PC-9 (cell line): ENCODE measurements around the gene PNPLA3.

Experiments used
- EZH2 ChIP-seq: fragments of 200-600 bp; sonication (generic); IDR thresholded peaks from 2 replicates; pipeline ENCODE4 v1.8.0; 2017; ENCODE audit warnings: antibody characterized with exemption, low read depth
- TF ChIP-seq, protein P1 (sequence below): fragments of 200-600 bp; sonication (generic); conservative IDR thresholded peaks from 2 replicates; pipeline ENCODE4 v1.6.1; 2017; ENCODE audit warnings: mixed run types, antibody characterized with exemption, mild to moderate bottlenecking, moderate library complexity

DNA sequence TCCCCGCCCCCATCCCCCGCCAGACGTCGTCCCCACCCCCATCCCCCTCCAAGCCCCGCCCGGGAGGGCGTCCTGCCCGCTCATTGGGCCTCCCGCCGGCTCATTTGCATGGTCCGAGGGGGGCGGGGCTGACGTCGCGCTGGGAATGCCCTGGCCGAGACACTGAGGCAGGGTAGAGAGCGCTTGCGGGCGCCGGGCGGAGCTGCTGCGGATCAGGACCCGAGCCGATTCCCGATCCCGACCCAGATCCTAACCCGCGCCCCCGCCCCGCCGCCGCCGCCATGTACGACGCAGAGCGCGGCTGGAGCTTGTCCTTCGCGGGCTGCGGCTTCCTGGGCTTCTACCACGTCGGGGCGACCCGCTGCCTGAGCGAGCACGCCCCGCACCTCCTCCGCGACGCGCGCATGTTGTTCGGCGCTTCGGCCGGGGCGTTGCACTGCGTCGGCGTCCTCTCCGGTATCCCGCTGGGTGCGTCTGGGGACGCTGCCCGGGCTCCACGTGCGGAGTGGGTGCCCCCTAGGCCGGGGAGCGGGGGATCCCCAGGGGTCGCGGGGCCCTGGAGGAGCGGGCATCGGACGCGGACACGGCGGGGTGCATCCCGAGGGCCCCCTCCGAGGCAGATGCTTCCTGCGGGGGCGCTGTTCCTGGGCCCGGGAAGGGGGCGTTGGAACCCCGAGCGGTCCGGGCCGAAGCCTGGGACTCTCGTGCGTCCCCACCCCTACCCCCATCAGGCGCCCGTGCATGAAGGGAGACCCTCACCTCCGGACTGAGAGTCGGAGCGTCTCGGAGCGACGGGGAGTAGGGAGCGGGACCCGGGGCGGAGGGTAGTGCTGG is at the start of gene PNPLA3:
- TF ChIP-seq, protein P1, sequence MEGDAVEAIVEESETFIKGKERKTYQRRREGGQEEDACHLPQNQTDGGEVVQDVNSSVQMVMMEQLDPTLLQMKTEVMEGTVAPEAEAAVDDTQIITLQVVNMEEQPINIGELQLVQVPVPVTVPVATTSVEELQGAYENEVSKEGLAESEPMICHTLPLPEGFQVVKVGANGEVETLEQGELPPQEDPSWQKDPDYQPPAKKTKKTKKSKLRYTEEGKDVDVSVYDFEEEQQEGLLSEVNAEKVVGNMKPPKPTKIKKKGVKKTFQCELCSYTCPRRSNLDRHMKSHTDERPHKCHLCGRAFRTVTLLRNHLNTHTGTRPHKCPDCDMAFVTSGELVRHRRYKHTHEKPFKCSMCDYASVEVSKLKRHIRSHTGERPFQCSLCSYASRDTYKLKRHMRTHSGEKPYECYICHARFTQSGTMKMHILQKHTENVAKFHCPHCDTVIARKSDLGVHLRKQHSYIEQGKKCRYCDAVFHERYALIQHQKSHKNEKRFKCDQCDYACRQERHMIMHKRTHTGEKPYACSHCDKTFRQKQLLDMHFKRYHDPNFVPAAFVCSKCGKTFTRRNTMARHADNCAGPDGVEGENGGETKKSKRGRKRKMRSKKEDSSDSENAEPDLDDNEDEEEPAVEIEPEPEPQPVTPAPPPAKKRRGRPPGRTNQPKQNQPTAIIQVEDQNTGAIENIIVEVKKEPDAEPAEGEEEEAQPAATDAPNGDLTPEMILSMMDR = 0 out of 2 replicates have a peak, but pooled peaks have one; percentile 34
- TF ChIP-seq EZH2 = no peak
